Measurements from ENCODE around the gene IKZF2. TPM values are rescaled to one million over a fixed set of nuclear protein-coding genes. Genes with fewer than 3 reads are reported as not detected.

The IKZF2 gene
- total RNA-seq, 1 donor from 2014 or later = 18.9 TPM

DNA sequence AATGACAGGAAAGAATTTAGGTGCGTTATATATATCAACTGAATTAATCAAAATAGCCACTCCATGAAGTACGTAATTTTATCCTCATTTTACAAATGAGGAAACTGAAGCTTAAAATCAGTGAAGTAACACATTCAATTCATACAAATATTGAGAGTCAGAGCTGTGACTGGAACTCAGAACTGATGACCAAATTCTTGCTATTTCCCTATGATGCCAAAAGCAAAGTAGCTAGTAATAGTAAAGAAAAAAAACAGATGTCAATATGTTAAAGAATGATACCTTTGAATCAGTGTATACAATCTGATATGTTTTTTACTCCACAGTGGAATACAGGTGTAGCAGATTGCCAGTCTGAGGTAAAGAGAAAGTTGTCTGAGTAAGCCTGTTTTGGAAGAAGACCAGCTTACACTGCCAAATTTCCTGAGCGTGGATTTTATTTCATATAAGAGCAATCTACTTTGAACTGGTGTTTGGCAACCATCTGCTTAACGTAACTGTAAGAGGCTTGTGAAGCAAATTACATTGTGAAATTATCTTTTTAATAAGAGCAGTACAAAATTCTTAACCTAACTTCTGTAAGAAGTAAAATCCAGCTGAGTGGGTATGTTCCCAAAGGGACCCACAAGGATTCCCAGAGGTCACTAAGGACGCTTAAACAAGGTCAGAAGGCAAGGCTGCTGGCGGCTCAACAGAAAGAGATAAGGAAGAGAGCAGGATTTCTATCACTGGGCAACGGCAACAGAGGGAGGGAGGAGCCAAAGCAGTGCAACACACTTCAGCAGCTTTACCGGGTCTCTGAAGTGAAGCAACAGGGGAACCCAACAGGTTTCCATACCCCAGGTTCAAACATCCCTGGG lies 85.6 kb downstream of the IKZF2 start:
- Mint-ChIP-seq H3K4me1 (ENCODE audit: unreplicated experiment) (peaks cover 25% of the 10 kb centered on the region), H3K9me3 (ENCODE audit: unreplicated experiment) (no peaks in the 10 kb centered on the region), H3K27ac (ENCODE audit: unreplicated experiment) (no peak overlapping the region), H3K27me3 (ENCODE audit: unreplicated experiment) (no peaks in the 10 kb centered on the region), H3K4me3 (ENCODE audit: unreplicated experiment) (no peak overlapping the region), H3K36me3 (ENCODE audit: unreplicated experiment) (no peaks in the 10 kb centered on the region)
- DNase-seq (ENCODE audit: extremely low spot score, unreplicated experiment) = no peak
- TF ChIP-seq, protein P1, sequence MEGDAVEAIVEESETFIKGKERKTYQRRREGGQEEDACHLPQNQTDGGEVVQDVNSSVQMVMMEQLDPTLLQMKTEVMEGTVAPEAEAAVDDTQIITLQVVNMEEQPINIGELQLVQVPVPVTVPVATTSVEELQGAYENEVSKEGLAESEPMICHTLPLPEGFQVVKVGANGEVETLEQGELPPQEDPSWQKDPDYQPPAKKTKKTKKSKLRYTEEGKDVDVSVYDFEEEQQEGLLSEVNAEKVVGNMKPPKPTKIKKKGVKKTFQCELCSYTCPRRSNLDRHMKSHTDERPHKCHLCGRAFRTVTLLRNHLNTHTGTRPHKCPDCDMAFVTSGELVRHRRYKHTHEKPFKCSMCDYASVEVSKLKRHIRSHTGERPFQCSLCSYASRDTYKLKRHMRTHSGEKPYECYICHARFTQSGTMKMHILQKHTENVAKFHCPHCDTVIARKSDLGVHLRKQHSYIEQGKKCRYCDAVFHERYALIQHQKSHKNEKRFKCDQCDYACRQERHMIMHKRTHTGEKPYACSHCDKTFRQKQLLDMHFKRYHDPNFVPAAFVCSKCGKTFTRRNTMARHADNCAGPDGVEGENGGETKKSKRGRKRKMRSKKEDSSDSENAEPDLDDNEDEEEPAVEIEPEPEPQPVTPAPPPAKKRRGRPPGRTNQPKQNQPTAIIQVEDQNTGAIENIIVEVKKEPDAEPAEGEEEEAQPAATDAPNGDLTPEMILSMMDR (IDR thresholded peaks at IDR 0.05) = no peak

DNA sequence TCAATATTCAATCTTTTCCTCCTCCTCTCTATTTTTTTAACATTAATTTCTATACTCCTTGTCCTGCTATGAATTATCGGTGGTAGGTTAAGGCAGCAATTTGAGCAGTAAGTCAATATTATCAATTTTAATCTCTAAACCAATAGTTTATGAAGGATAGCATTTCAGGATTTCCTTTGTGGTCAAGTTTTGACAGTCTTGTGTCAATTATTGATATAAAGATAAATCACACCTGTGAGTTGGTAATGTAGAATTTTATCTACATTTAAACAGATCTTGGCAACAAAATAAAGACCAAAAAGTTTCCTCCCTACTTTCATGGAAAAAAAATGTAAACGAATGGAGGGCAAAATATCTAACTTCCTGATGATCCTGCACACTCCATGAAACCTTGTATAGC lies 87.3 kb downstream of the IKZF2 start:
- no peak overlapping the region for H3K4me3 Mint-ChIP-seq (ENCODE audit: unreplicated experiment)
- H3K27me3 Mint-ChIP-seq (ENCODE audit: unreplicated experiment) = no peaks in the 10 kb centered on the region
- DNase-seq (ENCODE audit: extremely low spot score, unreplicated experiment) = no peak
- TF ChIP-seq, protein P1 (IDR thresholded peaks at IDR 0.05) = no peak
- peaks cover 1% of the 10 kb centered on the region for H3K9me3 Mint-ChIP-seq (ENCODE audit: unreplicated experiment)
- peaks cover 15% of the 10 kb centered on the region for H3K4me1 Mint-ChIP-seq (ENCODE audit: unreplicated experiment)
- no peaks in the 10 kb centered on the region for H3K36me3 Mint-ChIP-seq (ENCODE audit: unreplicated experiment)
- no peak overlapping the region for H3K27ac Mint-ChIP-seq (ENCODE audit: unreplicated experiment)

DNA sequence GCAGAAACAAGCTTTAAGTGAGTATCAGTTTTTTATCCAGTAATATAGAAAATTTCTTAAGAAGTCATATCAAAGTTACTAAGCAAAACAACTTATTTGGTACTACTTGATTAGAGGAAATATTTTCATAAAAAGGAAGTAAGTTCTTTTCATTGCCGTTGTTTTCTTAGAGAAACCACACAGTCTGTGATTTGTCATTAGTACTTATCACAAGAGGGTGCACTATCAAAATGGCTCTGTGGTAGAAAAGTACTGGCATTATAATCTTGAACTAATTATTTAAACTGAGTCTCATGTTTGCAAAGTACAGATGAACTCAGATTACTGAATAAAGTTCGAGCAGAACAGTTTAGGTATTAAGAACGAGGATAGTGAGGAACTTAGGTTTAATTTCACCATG lies 93.4 kb downstream of the IKZF2 start:
- Mint-ChIP-seq H3K9me3 (ENCODE audit: unreplicated experiment) (peaks cover 3% of the 10 kb centered on the region), H3K27me3 (ENCODE audit: unreplicated experiment) (no peaks in the 10 kb centered on the region), H3K36me3 (ENCODE audit: unreplicated experiment) (peaks cover 3% of the 10 kb centered on the region), H3K4me1 (ENCODE audit: unreplicated experiment) (peaks cover 10% of the 10 kb centered on the region), H3K4me3 (ENCODE audit: unreplicated experiment) (no peak overlapping the region), H3K27ac (ENCODE audit: unreplicated experiment) (no peak overlapping the region)
- TF ChIP-seq, protein P1 (IDR thresholded peaks at IDR 0.05) = no peak
- no peak for DNase-seq (ENCODE audit: extremely low spot score, unreplicated experiment)

DNA sequence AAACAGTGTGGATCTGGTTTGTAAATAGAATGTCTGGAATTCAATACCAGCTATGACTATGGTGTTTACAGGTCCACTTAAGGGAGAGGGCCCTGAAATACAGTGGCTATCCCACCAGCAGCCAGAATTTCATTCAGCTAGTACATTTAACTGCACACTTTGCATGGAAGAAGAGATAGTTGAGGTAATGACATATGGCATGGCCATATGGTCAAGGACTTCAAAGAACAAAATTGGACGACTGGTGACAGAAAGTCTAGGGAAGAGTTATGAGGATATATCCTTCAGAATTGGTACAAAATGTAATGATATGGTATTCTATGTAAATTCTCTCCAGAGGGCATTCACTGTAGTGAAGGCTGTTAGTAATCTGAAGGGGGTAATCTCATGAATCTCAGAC lies 105.0 kb downstream of the IKZF2 start:
- peaks cover 5% of the 10 kb centered on the region for H3K9me3 Mint-ChIP-seq (ENCODE audit: unreplicated experiment)
- H3K27ac Mint-ChIP-seq (ENCODE audit: unreplicated experiment) = no peak overlapping the region
- H3K27me3 Mint-ChIP-seq (ENCODE audit: unreplicated experiment) = no peaks in the 10 kb centered on the region
- H3K4me1 Mint-ChIP-seq (ENCODE audit: unreplicated experiment) = no peaks in the 10 kb centered on the region
- H3K4me3 Mint-ChIP-seq (ENCODE audit: unreplicated experiment) = no peak overlapping the region
- DNase-seq (ENCODE audit: extremely low spot score, unreplicated experiment) = no peak
- H3K36me3 Mint-ChIP-seq (ENCODE audit: unreplicated experiment) = peaks cover 45% of the 10 kb centered on the region
- TF ChIP-seq, protein P1 (IDR thresholded peaks at IDR 0.05) = no peak

DNA sequence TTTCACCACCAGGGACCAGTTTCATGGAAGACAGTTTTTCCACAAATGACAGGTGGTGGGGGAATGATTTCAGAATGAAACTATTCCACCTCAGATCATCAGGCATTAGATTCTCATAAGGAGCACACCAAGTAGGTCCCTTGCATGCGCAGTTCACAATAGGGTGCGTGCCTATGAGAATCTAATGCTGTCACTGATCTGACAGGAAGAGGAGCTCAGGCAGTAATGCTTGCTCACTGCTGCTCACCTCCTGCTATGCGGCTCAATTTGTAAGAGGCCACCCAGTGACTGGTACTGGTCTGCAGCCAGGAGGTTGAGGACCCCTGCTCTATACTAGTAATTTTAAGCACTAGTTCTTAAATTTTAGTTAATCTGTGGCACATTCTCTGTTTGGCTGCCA lies 107.8 kb downstream of the IKZF2 start:
- Mint-ChIP-seq H3K27me3 (ENCODE audit: unreplicated experiment) (no peaks in the 10 kb centered on the region), H3K36me3 (ENCODE audit: unreplicated experiment) (peaks cover 31% of the 10 kb centered on the region), H3K4me1 (ENCODE audit: unreplicated experiment) (no peaks in the 10 kb centered on the region), H3K4me3 (ENCODE audit: unreplicated experiment) (no peak overlapping the region), H3K27ac (ENCODE audit: unreplicated experiment) (no peak overlapping the region), H3K9me3 (ENCODE audit: unreplicated experiment) (peaks cover 5% of the 10 kb centered on the region)
- TF ChIP-seq, protein P1 (IDR thresholded peaks at IDR 0.05) = no peak
- DNase-seq (ENCODE audit: extremely low spot score, unreplicated experiment) = no peak

All from osteocyte (in vitro differentiated cells).